T-helper 1 cell (primary cell): ENCODE data around the gene SPATA16.
"Not testable (repeated sequence)": the region's sequence is repeated elsewhere in the genome, so short reads cannot be mapped to it uniquely, and the experiment has no call there.

Experiments
- DNase-seq, 5 donors: peaks; one replicate each; pipeline ENCODE4 v3.0.0-alpha.2; 2012 to 2020
- total RNA-seq, 4 donors: gene quantifications; one replicate each; lab custom pipeline; 2026; lab: John Stamatoyannopoulos, UW

The SPATA16 gene
- total RNA-seq: 0 reads per million in 4 donors

GRCh38 chr3:173140986-173141385 lies at the start of gene SPATA16:
SPATA16 (minus strand) TSS chr3:173141235; CDS start chr3:173117731, 23,504 bp downstream.
- DNase-seq: no peak

- DNase-seq: not testable (repeated sequence)
These were observed 42.0 kb upstream of the SPATA16 start for GRCh38 chr3:173183022-173183421.

DNA sequence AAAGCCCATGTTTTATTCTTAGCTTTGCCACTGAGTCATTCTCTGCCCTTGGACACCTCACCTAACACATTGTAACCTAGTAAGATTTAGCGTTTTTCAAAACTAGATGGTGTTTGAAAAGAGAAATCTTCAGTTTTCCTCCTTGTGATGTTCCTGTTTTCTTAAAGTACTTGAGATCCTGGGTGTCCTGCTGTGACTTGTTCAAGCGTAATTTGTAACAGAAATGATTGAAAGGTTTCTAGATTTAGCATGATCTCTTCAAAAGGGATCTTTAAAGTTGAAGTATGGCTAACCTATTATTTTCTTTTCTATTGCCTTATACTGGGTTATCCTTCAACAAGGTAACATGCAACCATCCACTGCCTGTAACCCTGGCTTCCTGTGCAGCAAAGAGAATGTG lies 32.6 kb upstream of the SPATA16 start:
- no peak for DNase-seq

- not testable (repeated sequence) for DNase-seq
These were observed 18.1 kb upstream of the SPATA16 start for GRCh38 chr3:173159139-173159538.

GRCh38 chr3:173156533-173156932 lies 15.5 kb upstream of the SPATA16 start:
- not testable (repeated sequence) for DNase-seq

DNA sequence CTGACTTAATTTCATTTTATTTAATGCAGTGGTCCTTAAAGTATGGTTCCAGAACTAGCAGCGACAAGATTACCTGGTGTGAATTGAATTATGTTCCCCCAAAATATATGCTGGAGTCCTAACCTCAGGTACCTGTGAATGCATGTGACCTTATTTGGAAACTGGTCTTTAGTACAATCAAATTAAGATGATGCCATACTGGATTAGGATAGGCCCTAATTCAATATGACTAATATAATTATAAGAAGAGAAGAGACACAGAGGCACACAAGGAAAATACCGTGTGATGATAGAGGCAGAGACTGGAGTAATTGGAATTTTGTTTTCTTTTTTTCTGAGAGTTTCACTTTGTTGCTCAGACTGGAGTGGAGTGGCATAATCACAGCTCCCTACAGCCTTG lies 12.6 kb upstream of the SPATA16 start:
- DNase-seq: no peak

- DNase-seq: no peak
These were observed 1.6 kb downstream of the SPATA16 start for GRCh38 chr3:173139420-173139819.

GRCh38 chr3:173138026-173138425 lies 3.0 kb downstream of the SPATA16 start:
- DNase-seq: no peak

GRCh38 chr3:173135059-173135458 lies 6.0 kb downstream of the SPATA16 start:
- DNase-seq: no peak

DNA sequence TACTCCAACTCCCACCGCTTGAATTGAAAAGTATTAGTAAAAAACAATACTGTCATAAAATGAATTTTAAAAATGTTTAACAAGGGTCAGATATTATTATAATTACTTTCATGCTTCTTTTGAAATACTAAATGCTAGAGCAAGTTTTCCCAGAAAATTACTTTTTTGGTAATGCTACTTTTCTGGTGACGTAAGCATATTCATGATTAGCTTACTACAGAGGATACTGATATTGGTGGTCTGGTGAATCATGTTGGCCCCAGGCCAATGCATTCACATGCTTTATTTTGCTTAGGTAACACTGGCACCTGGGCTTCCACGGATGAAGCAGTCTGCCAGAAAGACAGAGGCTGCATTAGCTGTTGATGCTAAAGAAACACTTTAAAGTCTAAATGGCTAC lies 12.4 kb downstream of the SPATA16 start:
- no peak for DNase-seq

- no peak for DNase-seq
These were observed 29.7 kb downstream of the SPATA16 start for GRCh38 chr3:173111321-173111720.

DNA sequence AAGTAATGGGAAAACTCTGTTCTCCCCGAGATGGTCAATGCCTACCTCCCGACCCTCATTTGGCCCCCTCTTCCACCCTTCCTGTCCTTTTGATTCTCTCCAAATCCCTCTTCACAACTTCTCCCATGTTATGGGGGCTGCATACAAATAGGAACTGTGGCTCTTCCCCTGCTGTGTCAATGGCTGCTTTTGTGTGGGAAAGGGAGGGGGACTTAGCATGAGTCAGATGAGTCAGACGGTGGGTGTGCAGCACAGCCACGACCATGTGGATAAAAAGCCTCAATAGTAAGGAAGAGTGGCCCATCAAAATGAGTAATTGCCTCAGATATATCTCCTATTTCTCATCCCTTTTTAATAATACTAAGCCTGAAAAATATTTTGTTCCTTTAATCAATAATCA lies 31.9 kb downstream of the SPATA16 start:
- DNase-seq: no peak

- no peak for DNase-seq
These were observed 37.6 kb downstream of the SPATA16 start for GRCh38 chr3:173103469-173103868.

- no peak for DNase-seq
These were observed 42.1 kb downstream of the SPATA16 start for GRCh38 chr3:173098959-173099358.

DNA sequence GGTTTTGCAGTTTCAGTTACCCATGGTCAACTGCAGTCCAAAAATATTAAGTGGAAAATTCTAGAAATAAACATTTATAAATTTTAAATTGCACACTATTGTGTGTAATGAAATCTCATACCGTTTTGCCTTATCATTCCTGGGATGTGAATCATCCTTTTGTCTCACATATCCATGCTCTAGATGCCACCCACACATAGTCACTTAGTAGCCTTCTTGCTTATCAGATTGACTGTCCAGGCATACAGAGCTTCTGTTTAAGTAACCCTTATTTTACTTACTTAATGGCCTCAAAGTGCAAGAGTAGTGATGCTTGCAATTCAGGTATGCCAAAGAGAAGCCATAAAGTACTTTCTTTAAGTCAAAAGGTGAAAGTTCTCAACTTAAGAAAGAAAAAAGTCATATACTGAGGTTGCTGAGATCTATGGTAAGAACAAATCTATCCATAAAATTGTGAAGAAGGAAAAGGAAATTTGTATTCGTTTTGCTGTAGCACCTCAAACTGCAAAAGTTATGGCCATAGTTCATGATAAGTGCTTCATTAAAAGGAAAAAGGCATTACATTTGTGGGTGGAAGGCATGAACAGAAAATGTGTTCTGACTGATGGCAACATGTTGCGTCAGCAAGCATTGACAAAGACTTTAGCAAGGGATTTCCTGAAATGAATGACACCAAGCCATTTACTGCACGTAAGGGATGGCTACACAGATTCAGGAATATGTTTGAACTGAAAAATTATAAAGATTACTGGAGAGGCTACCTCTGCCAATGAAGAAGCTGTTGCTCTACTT lies 43.8 kb downstream of the SPATA16 start:
- no peak for DNase-seq

- no peak for DNase-seq
These were observed 44.9 kb downstream of the SPATA16 start for GRCh38 chr3:173096140-173096539.

DNA sequence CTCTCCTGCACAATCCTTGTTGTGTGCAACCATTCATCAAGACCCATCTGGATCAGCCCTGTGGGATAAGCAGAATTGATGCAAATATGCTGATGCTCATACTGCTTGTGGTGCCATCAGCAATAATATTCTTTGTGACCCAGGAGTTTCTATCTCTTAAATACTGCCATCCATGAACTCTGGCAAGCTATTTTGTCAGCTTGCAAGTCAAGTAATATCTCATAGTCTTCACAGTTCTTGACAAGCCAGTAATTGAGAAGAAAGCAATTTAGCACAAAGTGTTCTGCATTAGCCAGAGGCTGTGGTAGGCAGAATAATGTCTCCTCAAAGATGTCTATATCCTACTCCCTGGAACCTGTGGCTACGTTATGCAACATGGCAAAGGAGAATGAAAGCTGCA lies 49.0 kb downstream of the SPATA16 start:
- no peak for DNase-seq

GRCh38 chr3:173090492-173090891 lies 50.5 kb downstream of the SPATA16 start:
- DNase-seq: no peak

- DNase-seq: no peak
These were observed 51.8 kb downstream of the SPATA16 start for GRCh38 chr3:173089283-173089682.

DNA sequence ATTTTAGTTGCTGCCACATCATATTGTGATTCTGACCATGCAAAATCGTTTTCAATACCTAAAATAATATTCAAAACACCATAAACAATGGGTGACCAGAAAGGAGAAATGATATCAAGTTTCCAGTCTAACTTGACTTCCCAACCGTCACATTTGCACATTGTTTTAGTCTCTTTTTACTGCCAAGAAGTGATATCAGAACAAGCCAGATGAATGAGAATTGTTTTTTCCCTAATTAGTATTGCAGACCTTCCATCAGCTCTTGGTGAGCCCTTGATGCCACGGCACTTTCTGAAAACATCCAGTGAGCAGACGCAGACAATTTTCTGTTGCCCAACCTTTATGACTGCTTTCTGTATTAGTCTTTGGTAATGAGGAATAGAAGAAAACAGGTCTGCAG lies 62.5 kb downstream of the SPATA16 start:
- DNase-seq: no peak

DNA sequence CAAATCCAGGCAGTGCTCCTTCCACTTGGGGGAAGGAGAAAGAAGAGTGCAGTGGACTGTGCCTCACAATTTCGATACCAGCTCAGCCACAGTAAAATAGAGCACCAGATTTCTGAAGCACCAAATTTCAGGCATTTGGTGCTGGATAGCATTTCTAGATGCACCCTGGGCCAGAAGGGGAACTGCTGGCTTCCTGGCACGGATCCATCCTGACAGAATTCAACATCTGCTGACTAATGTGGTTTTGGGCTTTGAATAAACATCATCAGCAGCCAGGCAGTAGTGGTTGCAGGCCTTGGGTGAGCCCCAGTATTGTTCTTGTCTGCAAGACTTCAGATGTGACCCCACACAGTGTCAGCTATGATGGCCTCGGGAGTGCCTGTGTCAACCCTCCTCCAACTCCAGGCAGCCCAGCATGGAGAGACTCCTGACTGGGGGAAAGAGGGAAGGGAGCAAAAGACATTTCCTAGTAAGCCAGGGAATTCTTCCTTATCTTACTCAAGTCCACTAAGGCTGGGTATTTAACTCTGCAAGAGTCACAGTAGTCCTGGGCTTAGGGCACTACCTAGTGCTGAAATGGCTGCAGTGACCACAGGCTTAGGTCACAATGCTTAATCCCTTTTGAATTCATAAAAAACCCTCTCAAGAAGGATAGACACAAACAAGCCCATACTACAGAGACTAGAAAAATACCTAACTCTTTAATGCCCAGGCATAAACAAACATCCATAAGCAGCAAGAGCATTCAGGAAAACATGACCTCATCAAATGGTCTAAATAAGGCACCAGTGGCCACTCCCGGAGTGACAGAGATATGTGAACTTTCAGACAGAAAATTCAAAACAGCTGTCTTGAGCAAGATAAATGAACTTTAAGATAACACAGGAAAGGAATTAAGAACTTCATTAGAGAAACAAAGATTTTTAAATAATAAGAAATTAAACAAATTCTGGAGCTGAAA lies 74.7 kb downstream of the SPATA16 start:
- no peak for DNase-seq

DNA sequence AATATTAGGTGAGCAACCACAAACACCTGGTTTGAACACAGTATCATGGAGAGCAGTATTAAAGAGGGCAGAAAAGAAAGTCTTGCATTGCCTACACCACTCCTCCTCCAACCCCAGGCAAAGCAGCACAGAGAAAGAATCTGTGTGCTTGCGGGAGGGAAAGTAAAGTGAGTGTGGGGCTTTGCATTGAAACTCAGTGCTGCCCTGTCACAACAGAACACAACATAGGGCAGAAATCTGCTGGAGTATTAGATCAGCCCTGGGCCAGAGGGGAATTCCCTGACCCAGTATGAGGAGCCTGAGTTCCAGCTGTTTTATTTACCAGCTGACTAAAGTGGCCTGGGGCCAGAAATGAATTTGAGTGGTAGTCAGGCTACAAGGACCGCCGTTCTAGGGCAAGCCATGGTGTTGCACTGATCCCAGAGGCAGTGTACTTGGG lies 75.5 kb downstream of the SPATA16 start:
- no peak for DNase-seq

DNA sequence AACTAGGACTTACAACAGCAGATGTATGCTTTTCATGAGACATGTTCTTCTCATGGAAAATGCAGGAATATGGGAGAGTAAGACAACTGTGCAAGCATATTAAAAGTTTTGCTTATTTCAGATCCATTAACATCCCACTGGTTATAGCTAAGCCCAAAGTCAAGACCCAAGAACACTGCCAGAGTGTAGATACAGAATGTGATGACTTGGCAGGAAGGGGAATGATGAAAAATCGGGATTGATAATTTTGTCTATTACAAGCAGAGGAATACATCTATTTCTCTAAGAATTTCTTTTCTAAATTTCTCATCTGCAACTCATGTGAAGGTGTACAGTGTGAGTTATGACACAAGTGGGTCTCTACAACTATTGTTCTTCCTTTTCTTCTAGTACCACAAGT lies 76.4 kb downstream of the SPATA16 start:
- no peak for DNase-seq

GRCh38 chr3:173058229-173058628 lies 82.8 kb downstream of the SPATA16 start:
- no peak for DNase-seq
